HG02852 (cell line): ENCODE results near the gene PROS1.

Source experiments
- ATAC-seq: cut with Tn5 transposase; IDR thresholded peaks from one replicate; pipeline ENCODE4 v1.9.1; 2021; ENCODE audit warnings: mild to moderate bottlenecking, moderate library complexity; ENCODE audit not compliant: unreplicated experiment

Gene PROS1

DNA sequence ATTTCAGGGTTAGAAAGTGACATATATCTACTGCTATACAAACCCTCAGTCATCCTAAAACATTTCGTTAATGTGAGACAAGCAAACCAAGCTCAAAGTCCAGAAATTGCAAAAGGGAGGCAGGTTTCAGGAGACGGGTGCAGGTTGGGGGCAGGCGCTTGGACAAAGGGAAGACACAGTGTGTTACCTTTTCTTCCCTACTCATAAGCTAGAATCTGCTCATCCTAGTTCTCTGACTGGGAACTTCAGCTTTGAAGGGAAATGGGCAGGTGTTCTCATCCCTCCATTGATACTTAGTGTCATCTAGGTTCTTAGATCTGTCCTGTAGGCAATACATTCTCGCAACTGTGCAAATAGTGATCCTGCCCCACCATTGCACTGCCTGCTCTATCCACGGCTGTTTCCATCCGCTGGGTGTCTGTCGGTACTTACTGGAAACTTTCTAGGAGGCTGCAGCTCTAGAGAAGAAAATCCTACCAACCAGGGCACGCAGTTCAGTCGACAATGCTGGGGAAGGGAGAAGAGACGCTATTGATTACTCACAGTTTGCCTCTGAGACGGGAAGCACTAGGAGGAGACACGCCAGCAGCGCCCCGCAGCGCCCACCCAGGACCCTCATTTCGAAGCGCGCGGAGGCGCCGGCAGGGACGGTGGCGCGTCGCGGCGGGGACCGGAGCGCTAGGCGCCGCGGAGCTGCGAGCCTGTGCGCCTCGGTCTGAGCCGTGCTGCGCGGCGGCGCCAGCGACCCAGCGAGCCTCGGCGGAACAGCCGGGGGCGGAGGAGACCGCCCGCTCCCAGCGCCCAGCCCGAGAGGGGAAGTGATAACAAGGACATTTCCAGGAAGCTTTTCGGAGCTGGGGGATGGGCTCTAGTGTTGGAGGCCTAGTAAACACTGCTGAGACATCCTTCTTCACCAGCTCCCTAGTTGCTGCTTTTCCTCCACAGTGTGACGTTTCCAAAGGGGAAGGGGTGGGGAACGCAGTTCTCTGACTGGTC is at the start of gene PROS1:
Gene PROS1, minus strand, starts transcription at position 766 of the 996 bp plus-strand sequence. Its CDS starts 147 bp downstream, at position 619.
- ATAC-seq, result peak; percentile 91

DNA sequence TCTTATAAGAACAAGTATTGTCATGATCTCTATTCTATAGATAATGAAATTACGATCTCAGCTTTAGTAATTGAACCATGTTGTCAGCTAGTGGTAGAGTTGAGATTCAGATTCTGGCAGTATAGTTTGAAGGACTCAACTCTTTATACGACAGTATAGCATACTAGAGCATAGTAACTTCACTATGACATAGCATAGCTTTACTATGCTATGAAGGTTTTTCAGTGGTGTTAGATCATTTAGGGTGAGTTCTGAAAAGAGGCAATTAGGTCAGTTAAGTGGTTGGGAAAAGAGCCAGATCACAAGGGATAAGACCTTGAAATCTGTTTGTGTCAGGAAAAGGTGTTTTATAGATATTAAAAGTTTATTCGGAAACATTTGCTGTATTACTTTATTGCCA is 46.6 kb upstream of the PROS1 start:
- ATAC-seq, result no peak

DNA sequence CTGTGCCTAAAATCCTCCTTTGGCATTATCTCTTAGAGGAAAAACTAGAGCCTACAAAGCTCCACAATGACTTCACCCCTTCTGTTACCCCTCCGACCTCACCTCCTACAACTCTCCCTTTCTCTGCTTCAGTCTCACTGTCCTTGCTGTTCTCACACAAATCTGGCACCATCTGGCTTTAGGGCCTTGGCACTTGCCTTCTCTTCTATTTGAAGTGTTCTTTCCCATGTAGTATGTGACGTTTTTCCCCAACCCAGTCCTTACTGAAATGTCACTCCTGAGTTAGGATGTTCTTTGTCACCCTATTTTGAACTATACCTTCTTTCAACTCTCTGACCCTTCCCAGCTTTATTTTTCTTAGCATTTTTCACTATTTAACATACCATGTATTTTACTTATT is 46.0 kb upstream of the PROS1 start:
- ATAC-seq, result no peak

DNA sequence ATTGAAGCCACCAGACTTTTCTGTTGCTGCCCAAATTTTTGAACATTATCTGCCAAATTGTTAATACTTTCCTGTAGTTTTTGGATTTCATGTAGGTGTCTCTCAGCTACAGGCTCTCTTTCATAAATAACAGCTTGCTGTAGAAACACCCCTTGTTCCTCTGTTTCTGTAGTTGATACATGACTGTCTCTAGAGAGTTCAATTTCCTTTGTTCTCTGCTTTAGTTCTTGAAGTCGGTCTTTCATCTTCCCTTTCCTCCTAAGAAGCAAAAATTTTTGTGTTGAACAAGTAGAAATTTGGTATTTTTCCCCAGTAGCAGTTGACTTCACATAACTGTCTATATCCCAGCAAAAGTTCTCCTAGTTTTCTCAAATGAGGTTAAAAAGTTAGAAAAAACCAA is 41.3 kb upstream of the PROS1 start:
- no peak for ATAC-seq

DNA sequence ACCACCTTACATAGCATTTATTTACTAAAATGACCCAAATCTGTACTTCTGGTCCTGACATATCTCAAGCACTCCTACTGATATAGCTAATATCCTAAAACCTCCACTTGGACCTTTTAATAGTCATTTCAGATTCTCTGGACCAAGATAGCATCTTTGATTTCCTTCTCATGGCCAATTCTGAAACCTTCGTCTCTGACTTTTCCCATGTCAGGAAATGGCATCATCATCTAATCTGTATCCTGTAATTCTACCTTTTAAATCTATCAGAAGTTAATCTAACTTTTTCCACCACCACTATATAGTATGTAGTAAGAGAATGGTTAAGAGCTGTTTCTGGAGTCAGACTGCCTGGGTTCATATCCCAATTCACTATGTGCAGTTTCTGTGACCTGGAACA is 38.5 kb upstream of the PROS1 start:
- ATAC-seq, result no peak

DNA sequence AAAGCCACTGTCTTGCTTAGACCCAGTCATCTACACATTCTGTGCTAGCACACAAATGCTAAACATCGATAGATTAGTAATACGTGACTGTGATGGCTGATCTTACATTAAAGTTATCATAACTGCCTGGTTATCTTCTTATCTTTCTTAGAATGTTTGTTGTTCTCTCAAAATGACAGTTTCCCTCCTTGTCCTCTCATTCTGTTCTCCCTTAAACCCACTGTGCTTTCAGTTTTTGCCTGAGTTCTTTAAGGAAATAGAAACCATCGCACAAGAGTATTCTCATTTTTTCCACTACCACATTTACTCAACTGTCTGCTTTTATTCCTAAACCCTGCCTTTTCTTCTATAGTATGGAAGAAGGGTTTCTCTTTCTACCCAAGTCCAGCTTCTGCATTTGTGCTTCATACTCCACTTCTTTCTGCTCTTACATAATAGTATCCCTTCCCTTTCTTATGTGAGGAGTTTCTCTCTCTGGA is 37.6 kb upstream of the PROS1 start:
- ATAC-seq, result no peak

DNA sequence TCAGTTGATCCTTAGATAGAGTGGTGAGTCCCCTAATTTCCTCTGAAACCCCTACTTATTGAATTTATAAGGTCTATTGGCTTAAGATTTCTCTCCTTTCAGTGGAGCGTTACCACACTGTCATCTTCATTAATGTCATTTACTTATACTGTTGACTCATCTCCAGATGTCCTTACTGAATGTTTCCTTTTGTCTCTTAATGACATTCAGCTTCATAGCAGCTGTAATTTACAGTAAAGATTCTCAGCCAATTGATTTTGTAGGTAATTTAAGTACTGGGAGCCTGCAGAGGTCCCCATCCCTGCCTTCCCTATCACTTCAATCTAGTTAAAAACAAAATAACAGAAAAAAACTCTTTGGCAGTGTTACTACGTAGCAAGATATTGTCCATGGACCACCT is 35.9 kb upstream of the PROS1 start:
- no peak for ATAC-seq

DNA sequence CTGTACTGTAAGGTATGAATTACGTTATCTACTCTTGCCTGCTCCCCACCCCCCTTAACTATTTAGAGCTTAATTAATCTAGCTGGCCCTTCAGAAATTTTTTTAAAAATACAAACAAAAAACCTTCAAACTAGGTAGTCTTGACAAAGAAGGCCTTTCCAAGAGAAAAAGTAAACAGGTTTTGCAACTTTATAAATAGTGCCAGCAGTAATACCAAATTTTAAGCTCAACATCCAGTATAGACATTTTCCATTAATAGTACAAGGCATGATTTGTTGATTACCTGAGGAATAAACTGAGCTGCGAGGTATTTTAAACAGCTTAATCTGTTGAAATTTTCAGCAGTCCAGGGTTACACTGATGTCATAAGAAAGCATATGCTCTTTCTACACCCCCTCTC is 34.6 kb upstream of the PROS1 start:
- no peak for ATAC-seq

DNA sequence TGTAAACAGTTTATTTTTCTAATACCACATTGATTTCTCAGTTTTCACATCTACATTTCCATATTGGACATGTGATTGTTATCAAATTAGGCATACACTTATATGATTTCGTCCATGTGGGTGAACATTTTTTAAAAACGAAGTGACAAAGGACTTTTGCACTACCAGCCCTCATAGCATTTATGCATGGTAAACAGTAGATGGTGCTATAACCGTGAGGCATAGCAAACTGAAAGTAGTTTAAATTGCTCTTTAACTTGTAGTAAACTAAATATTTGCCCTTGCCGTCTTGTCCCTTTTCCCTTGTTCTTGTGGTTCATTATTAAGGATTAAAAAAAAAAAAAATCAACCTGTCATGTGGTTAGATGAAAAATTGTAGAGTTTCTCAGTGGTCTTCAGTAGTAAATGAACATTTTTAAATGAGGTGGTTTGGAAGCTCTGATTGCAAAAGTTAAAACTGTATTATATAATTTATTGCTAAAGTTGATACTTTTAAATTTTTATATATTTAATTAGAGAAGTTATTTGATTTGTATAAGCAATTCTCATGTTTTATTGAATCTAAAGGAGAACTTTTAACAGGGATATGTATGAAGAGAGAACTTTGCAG is 30.7 kb upstream of the PROS1 start:
- ATAC-seq, result peak; percentile 90

DNA sequence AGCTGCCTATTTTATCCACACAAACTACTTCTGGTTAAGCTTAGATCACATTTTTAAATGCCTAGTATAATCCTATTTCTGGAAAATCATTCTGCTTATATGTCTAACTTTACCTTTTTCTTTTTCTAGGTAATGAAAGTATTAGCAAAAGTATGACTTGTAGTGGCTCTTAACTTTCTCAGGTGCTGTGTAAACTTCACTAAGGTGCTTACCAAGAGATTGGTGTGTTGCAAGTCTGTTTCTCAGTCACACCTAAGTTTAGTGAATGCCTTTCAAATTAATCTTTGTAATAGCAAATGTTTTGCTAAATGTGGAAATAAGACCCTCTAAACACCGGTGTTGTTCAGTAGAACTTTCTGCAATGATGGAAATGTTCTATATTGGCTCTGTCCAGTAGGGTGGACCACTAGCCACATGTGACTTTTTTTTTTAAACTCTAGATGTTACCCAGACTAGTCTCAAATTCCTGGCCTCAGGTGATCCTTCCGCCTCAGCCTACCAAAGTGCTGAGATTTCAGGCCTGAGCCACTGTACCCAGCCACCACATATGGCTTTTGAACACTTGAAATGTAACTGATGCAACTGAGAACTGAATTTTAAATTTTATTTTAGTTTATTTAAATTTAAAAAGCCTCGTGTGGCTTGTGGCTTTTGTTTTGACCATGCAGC is 28.3 kb upstream of the PROS1 start:
- no peak for ATAC-seq

DNA sequence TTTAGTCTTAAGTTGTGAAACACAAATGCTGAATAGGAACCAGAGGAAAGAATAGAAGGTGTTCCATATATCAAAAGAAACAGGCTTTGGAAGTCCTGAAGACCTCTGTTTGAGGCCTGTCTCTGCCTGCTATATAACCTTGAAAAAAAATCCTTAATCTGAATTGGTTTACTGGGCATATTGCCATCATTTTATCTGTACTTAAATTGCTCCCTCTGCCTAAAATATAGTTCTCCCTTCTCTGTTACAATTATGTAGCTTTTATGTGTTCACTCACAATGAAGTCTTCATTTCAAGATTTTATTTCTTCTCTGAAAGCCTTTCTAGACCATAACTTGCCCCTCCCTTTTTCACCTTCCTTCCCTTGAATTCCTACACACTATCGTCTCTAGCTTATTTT is 27.5 kb upstream of the PROS1 start:
- ATAC-seq, result no peak

DNA sequence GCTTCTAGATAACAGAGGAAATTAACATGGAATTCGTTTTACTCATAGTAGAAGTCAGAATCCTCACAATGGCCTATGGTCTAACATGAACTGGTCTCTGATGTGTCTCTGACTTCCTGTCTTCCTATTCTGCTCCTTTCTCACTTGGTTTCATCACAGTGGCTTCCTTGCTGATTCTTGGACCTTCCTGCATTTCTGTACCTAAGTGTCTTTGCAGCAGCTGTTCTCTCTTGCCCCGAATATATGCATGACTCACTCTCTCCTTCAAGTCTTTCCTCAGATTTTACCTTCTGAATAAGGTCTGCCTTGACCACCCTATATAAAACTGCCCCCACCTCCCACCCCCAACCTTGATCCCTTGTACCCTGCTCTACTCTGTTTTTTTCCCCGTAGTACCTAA is 20.4 kb upstream of the PROS1 start:
- ATAC-seq, result no peak

DNA sequence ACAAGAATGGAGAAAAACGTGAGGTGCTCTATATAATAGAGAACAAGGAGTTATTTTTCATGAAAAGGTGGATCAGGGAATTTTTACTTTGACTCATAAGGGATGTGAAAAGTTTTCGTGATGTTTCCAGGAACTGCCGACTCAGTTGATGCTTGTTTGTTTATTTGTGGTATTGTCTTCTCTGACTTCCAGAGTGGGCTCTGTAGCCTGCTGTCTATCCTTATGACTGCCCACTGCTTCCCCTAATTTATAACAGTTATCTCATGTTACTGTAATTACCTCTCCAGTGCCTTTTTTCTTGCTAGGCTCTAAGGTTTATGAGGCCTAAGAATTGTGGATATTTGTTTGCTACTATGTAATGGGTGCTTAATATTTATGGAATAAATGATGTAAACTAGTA is 18.5 kb upstream of the PROS1 start:
- ATAC-seq, result no peak

DNA sequence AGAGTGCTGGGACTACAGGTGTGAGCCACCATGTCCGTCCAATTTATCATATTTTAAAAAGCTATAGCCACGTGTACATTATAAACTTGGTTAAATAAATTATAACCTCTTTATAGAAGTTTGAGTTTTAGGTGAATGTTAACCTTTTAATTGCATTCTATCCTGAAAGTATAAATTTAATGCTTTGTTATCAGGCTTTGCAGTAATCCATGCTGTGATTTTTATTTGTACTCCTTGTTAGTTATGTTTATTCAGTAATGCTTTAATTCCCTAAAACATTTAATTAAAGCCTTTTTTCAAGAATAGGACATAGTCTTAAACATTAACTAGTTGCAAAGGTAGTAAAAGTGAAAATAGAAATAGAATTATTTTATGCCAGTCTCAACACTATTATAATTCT is 17.9 kb upstream of the PROS1 start:
- ATAC-seq, result no peak

DNA sequence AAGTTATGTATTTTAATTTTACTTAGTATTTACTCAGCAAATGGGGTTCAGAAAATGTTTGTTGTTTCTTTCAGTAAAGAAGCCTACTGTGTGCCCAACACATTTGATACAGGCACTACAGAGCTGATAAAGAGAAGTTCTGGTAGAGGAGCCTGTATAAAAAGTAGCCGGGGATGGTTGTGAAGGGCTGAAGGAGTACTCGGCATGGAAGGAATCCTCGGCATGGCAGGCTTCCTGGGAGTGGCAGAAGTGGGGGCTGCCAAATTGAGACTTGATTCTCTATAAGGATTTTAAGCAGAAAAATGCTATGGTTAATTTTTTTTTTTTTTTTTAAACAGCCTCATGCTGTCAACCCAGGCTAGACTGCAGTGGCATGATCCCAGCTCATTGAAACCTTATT is 15.5 kb upstream of the PROS1 start:
- no peak for ATAC-seq

DNA sequence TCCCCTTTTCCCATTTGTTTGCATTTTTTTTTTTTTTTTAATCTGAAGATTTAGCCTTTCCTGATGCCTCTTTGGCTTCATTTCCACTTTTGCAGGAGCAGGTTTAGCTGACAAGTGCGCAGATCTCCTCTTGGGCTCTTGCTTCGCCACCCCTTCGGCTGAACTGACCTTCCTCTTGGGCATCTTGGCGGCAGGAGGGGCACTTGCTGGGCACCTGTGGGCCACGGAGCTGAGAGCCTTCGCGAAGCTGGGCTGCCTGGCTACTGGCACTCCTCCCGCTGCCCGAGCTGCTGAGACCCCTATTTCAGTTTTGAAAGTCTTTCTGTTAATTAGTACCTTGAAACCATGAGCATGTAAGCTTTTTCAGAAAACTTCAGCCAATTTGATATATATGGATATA is 15.1 kb upstream of the PROS1 start:
- ATAC-seq, result no peak

DNA sequence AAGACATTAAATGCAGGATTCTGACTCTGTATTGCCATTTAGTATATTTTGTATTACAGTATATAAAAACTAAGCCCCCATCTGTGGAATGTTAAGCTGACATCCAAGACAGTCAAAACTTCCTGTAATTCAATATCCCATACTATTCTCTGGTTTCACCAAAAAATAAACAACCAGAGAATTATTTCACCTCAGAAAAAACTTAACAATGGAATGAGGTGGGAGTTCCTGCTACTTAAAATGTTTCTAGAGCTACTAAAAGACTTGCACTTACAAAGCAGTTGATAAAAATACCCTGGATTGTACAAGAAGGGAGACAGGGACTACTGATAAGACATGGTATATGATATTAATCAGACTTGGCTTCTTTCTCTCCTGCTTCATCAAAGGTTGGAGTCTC is 14.6 kb upstream of the PROS1 start:
- no peak for ATAC-seq

DNA sequence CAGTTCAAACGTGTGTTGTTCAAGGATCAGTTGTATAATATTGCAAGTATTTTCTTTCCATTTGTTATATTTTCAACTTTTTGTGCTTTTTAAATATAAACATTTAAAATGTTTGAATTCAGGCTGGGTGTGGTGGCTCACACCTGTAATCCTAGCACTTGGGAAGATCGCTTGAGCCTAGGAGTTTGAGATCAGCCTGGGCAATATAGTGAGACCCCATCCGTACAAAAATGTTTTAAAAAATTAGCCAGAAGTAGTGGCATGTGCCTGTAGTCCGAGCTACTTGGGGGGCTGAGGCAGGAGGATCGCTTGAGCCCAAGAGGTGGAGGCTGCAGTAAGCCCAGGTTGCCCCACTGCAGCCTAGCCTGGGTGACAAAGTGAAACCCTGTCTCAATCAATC is 10.9 kb upstream of the PROS1 start:
- no peak for ATAC-seq

DNA sequence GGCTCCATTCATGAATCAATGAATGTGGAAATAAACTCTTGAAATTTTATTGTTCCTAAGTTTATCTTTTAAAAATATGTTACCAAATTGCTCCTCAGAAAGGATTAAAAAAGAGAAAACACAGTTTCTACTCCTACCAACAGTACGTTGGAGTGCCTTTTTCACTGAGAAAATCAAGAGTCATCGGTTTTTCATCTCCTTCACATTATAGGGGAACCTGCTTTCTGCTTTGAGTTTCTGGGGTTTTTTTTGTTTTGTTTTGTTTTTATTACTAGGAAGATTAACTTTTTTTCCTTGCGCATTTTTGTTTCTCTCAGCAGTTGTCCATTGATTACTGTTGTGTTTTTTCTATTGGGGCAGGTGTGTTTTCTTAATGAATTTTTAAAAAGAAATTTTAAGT is 9.7 kb upstream of the PROS1 start:
- no peak for ATAC-seq

DNA sequence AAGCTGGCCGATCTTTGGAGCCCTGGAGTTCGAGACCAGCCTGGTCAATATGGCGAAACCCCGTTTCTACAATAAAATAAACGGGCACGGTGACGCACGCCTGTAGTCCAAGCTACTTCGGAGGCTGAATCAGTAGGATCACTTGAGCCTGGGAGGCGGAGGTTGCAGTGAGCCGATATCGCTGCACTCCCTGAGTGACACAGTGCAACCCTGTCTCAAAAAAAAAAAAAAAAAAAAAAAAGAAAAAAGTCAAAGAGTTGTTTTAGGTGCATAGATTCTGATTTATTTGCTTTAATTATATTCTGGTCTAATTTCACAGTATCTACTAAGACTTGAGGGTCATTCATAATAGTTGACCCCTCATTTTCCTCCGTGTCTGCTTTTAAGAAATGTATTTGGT is 8.0 kb upstream of the PROS1 start:
- ATAC-seq, result no peak

DNA sequence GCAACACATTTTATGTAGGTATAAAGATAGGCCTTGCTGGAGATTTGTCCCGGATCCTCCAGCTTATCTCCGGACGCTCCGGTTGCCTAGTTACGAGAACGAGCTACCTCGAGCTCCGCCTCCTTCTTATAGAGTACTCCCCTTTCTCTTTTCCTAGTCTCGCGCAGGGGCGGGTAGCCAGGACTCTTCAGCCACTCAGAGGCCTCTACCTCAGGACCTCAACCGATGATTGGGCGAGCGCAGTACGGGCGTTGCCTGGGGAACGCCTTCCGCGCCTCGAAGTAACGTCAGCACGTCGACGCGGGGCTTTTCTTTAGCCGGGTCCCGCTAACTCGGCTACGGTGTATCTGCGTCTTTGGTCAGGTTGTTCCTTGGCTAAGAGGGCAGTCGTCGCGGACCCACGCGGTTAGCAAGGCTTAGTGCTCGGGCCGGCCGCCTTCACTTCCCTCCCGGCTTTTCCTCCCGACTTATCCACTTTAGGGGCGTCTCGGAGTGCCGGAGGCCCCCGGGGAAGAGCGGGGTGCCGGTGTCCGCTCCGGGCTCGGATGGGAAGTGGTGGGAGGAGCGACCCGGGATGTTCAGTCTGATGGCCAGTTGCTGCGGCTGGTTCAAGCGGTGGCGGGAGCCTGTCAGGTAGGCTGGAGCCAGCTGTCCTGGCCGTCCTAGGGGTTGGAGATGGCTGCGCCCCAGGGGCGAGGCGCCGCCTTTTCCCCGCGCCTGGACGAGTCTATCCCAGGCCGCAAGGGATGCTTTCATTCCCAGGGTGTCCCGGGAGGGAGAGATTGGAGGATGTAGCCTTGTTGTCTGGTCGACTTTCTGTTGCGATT is 6.4 kb upstream of the PROS1 start, which contains the start of gene ARL13B:
Gene ARL13B, plus strand, starts transcription at position 306 of the 827 bp plus-strand sequence. Its CDS starts 269 bp downstream, at position 575.
- peak; percentile 100 for ATAC-seq
